Measurements from ENCODE around the gene PTEN. TPM values are rescaled to one million over a fixed set of nuclear protein-coding genes. Genes with fewer than 3 reads are reported as not detected.
A peak's percentile ranks its signal among the peaks of the same experiment; 100 is the strongest.

PTEN gene
- polyA plus RNA-seq, 3 donors: 75.4 to 85.9 (median 80.2) TPM

GRCh38 chr10:87915989-87916388 lies 52.6 kb downstream of the PTEN start:
- no peak for DNase-seq (ENCODE audit: low read depth in 3 of 3, low spot score in 2 of 3)

- no peak for DNase-seq (ENCODE audit: low read depth in 3 of 3, low spot score in 2 of 3)
Observed at GRCh38 chr10:87916515-87916914, 53.1 kb downstream of the PTEN start.

- no peak for DNase-seq (ENCODE audit: low read depth in 3 of 3, low spot score in 2 of 3)
Observed at GRCh38 chr10:87918254-87918859, 54.9 kb downstream of the PTEN start.

- DNase-seq (ENCODE audit: low read depth in 3 of 3, low spot score in 2 of 3): no peak
Observed at GRCh38 chr10:87920538-87920937, 57.1 kb downstream of the PTEN start.

GRCh38 chr10:87921931-87922688 lies 58.7 kb downstream of the PTEN start:
- DNase-seq (ENCODE audit: low read depth in 3 of 3, low spot score in 2 of 3): no peak

GRCh38 chr10:87923233-87923632 lies 59.8 kb downstream of the PTEN start:
- no peak for DNase-seq (ENCODE audit: low read depth in 3 of 3, low spot score in 2 of 3)

GRCh38 chr10:87925570-87925969 lies 62.1 kb downstream of the PTEN start:
- peak in 1 of 3 donors; percentile 19 for DNase-seq (ENCODE audit: low read depth in 3 of 3, low spot score in 2 of 3)

GRCh38 chr10:87927091-87927490 lies 63.7 kb downstream of the PTEN start:
- no peak for DNase-seq (ENCODE audit: low read depth in 3 of 3, low spot score in 2 of 3)

- no peak for DNase-seq (ENCODE audit: low read depth in 3 of 3, low spot score in 2 of 3)
Observed at GRCh38 chr10:87928996-87929395, 65.6 kb downstream of the PTEN start.

- no peak for DNase-seq (ENCODE audit: low read depth in 3 of 3, low spot score in 2 of 3)
Observed at GRCh38 chr10:87930141-87930540, 66.7 kb downstream of the PTEN start.

GRCh38 chr10:87930934-87931835 lies 67.8 kb downstream of the PTEN start:
- no peak for DNase-seq (ENCODE audit: low read depth in 3 of 3, low spot score in 2 of 3)

GRCh38 chr10:87931836-87932230 lies 68.4 kb downstream of the PTEN start:
- no peak for DNase-seq (ENCODE audit: low read depth in 3 of 3, low spot score in 2 of 3)

- DNase-seq (ENCODE audit: low read depth in 3 of 3, low spot score in 2 of 3): no peak
Observed at GRCh38 chr10:87935290-87936141, 72.1 kb downstream of the PTEN start.

GRCh38 chr10:87940210-87940609 lies 76.8 kb downstream of the PTEN start:
- DNase-seq (ENCODE audit: low read depth in 3 of 3, low spot score in 2 of 3): no peak

GRCh38 chr10:87942884-87943527 lies 79.6 kb downstream of the PTEN start:
- no peak for DNase-seq (ENCODE audit: low read depth in 3 of 3, low spot score in 2 of 3)

- no peak for DNase-seq (ENCODE audit: low read depth in 3 of 3, low spot score in 2 of 3)
Observed at GRCh38 chr10:87945984-87946383, 82.6 kb downstream of the PTEN start.

GRCh38 chr10:87952612-87953011 lies 89.2 kb downstream of the PTEN start:
- DNase-seq (ENCODE audit: low read depth in 3 of 3, low spot score in 2 of 3): no peak

GRCh38 chr10:87956055-87956454 lies 92.6 kb downstream of the PTEN start:
- DNase-seq (ENCODE audit: low read depth in 3 of 3, low spot score in 2 of 3): no peak

- DNase-seq (ENCODE audit: low read depth in 3 of 3, low spot score in 2 of 3): no peak
Observed at GRCh38 chr10:87957702-87958101, 94.3 kb downstream of the PTEN start.

- DNase-seq (ENCODE audit: low read depth in 3 of 3, low spot score in 2 of 3): no peak
Observed at GRCh38 chr10:87960230-87960629, 96.8 kb downstream of the PTEN start.
